Measurements from ENCODE around the gene BUB1B. TPM values are rescaled to one million over a fixed set of nuclear protein-coding genes. Genes with fewer than 3 reads are reported as not detected.

The BUB1B gene
- total RNA-seq, 2 experiments from 2014 or later = 1.4 to 2.4 TPM

GRCh38 chr15:40248006-40248783 lies 87.3 kb downstream of the BUB1B start:
- DNase-seq = no peak
- Mint-ChIP-seq H3K27me3 (peaks cover 19% of the 10 kb centered on the region), H3K4me3 (no peak overlapping the region), H3K4me1 (ENCODE audit: low read depth) (peaks cover 8% of the 10 kb centered on the region), H3K9me3 (no peaks in the 10 kb centered on the region), H3K27ac (no peak overlapping the region), H3K36me3 (ENCODE audit: low read depth) (no peaks in the 10 kb centered on the region)
- H3K9me3 ChIP-seq (ENCODE audit: control insufficient read depth in 1 of 2, insufficient read depth in 1 of 2, low read length in 2 of 2) = no peaks in the 10 kb centered on the region
- TF ChIP-seq CTCF (IDR thresholded peaks at IDR 0.05) = no peak
- no peak overlapping the region for H3K4me3 ChIP-seq (ENCODE audit: low read length)
- H3K36me3 ChIP-seq (ENCODE audit: insufficient read depth, low read length) = no peaks in the 10 kb centered on the region
- ChIA-PET CTCF (no interaction called here), POLR2A (interaction anchor here (0.5 kb wide), 1 partner anchor 1858 kb away, joined by 3 read pairs; no protein-coding TSS in a partner anchor)
- H3K27ac ChIP-seq (ENCODE audit: low read depth in 1 of 2, low read length in 2 of 2) = no peak overlapping the region
- H3K27me3 ChIP-seq (ENCODE audit: control insufficient read depth in 1 of 2, insufficient read depth in 2 of 2, low read length in 2 of 2) = peaks cover 8 to 18% of the 10 kb centered on the region in 2 experiments
- intact Hi-C loops (cut with DNase I, micrococcal nuclease) = no loop called here
- H3K4me1 ChIP-seq (ENCODE audit: insufficient read depth, low read length) = peaks cover 10% of the 10 kb centered on the region
- ATAC-seq (ENCODE audit: poor library complexity) = no peak

- no peak for ATAC-seq (ENCODE audit: poor library complexity)
- POLR2A ChIA-PET = interaction anchor here (0.5 kb wide), 1 partner anchor 64 kb away, joined by 3 read pairs; no protein-coding TSS in a partner anchor
- H3K27ac Mint-ChIP-seq = no peak overlapping the region
These were observed 88.8 kb downstream of the BUB1B start for GRCh38 chr15:40249477-40250303.

More at GRCh38 chr15:40249477-40250303, 88.8 kb downstream of the BUB1B start:
- H3K4me1 Mint-ChIP-seq (ENCODE audit: low read depth) = peaks cover 9% of the 10 kb centered on the region
- no peak overlapping the region for H3K27ac ChIP-seq (ENCODE audit: low read depth in 1 of 2, low read length in 2 of 2)
- no peak overlapping the region for H3K4me3 Mint-ChIP-seq
- H3K36me3 ChIP-seq (ENCODE audit: insufficient read depth, low read length) = no peaks in the 10 kb centered on the region
- no peak for TF ChIP-seq CTCF (IDR thresholded peaks at IDR 0.05)
- no peaks in the 10 kb centered on the region for H3K9me3 Mint-ChIP-seq
- peaks cover 17% of the 10 kb centered on the region for H3K4me1 ChIP-seq (ENCODE audit: insufficient read depth, low read length)
- no peak for DNase-seq
- peaks cover 34% of the 10 kb centered on the region for H3K27me3 Mint-ChIP-seq
- no peaks in the 10 kb centered on the region for H3K9me3 ChIP-seq (ENCODE audit: control insufficient read depth in 1 of 2, insufficient read depth in 1 of 2, low read length in 2 of 2)
- CTCF ChIA-PET = no interaction called here
- intact Hi-C loops (cut with DNase I, micrococcal nuclease) = no loop called here
- no peak overlapping the region for H3K4me3 ChIP-seq (ENCODE audit: low read length)
- peaks cover 20 to 30% of the 10 kb centered on the region in 2 experiments for H3K27me3 ChIP-seq (ENCODE audit: control insufficient read depth in 1 of 2, insufficient read depth in 2 of 2, low read length in 2 of 2)
- H3K36me3 Mint-ChIP-seq (ENCODE audit: low read depth) = no peaks in the 10 kb centered on the region

Data from CD4-positive, alpha-beta T cell (primary cell).